HepG2 (cell line): ENCODE results near the gene CCN2. TPM values are rescaled to one million over a fixed set of nuclear protein-coding genes. Genes with fewer than 3 reads are reported as not detected.

Experiments used
- ATF7 ChIP-seq, 2 experiments: fragments of 450-650 bp in 1 of 2; sonication (generic) in 1 of 2; formaldehyde crosslinking in 1 of 2; IDR thresholded peaks; 2 replicates each; pipeline versions ENCODE4 v1.4.0 to v1.6.1; 2016 to 2020; ENCODE audit warnings: antibody characterized with exemption in 1 of 2, mild to moderate bottlenecking in 1 of 2, missing genetic modification reagents in 1 of 2
- DNMT3B ChIP-seq: conservative IDR thresholded peaks from 2 replicates; pipeline ENCODE4 v1.6.1; 2016; ENCODE audit warnings: missing biosample characterization, control low read depth
- EEA1 ChIP-seq: sonication (generic); formaldehyde crosslinking; IDR thresholded peaks from 2 replicates; pipeline ENCODE4 v1.5.1; 2020; ENCODE audit warnings: mild to moderate bottlenecking, missing genetic modification reagents, borderline replicate concordance
- GFI1 ChIP-seq: sonication (generic); formaldehyde crosslinking; IDR thresholded peaks from 2 replicates; pipeline ENCODE4 v1.5.0; 2020; ENCODE audit warnings: missing genetic modification reagents, mild to moderate bottlenecking, borderline replicate concordance
- IKZF1 ChIP-seq: fragments of 450-650 bp; IDR thresholded peaks from 2 replicates; pipeline ENCODE4 v1.7.1; 2016
- KLF16 ChIP-seq, 2 experiments: sonication (generic) in 1 of 2; formaldehyde crosslinking in 1 of 2; IDR thresholded peaks; 2 replicates each; pipeline versions ENCODE4 v1.6.1 to v1.8.0; 2016 to 2023; ENCODE audit warnings: missing genetic modification reagents in 2 of 2, missing compliant biosample characterization in 1 of 2
- MAFK ChIP-seq, 2 experiments: IDR thresholded peaks in 1 of 2; conservative IDR thresholded peaks in 1 of 2; 2 replicates each; pipeline ENCODE4 v1.6.1; 2011; ENCODE audit warnings: improper control_type of control experiment in 2 of 2, low read length in 2 of 2
- MTF1 ChIP-seq: sonication (generic); formaldehyde crosslinking; IDR thresholded peaks from 2 replicates; pipeline ENCODE4 v1.5.0; 2020; ENCODE audit warnings: missing genetic modification reagents
- NR3C1 ChIP-seq: sonication (generic); formaldehyde crosslinking; IDR thresholded peaks from 2 replicates; pipeline ENCODE4 v1.4.0; 2020; ENCODE audit warnings: missing genetic modification reagents
- PCBP2 ChIP-seq: fragments of 200-400 bp; formaldehyde crosslinking; optimal IDR thresholded peaks from 2 replicates; pipeline ENCODE3; 2018; ENCODE audit warnings: low read length, low read depth; ENCODE audit not compliant: poor library complexity, severe bottlenecking
- REL ChIP-seq: sonication (generic); formaldehyde crosslinking; conservative IDR thresholded peaks from 2 replicates; pipeline ENCODE4 v1.8.0; 2022; ENCODE audit warnings: mild to moderate bottlenecking, missing genetic modification reagents, moderate library complexity
- ZNF282 ChIP-seq: fragments of 450-650 bp; IDR thresholded peaks from 2 replicates; pipeline ENCODE4 v1.6.1; 2018; ENCODE audit not compliant: partially characterized antibody
- ZNF33B ChIP-seq: sonication (generic); formaldehyde crosslinking; IDR thresholded peaks from 2 replicates; pipeline ENCODE4 v1.5.1; 2020; ENCODE audit warnings: mild to moderate bottlenecking, missing genetic modification reagents
- ZNF484 ChIP-seq: sonication (generic); formaldehyde crosslinking; IDR thresholded peaks from 2 replicates; pipeline ENCODE4 v1.5.1; 2020; ENCODE audit warnings: mild to moderate bottlenecking, low read depth, missing genetic modification reagents, borderline replicate concordance
- ZNF777 ChIP-seq: sonication (generic); formaldehyde crosslinking; IDR thresholded peaks from 2 replicates; pipeline ENCODE4 v1.4.0; 2020; ENCODE audit warnings: missing genetic modification reagents
- polyA plus RNA-seq, 8 experiments: library from polyadenylated mRNA; depleted of rRNA in 3 of 8; stranded (reverse) in 7 of 8; unstranded in 1 of 8; fragments of >200 nt; fragmentation: Illumina TruSeq in 4 of 8; extraction: Trizol in 4 of 8; gene quantifications; 2 replicates each; pipeline versions ENCODE4 v1.2.1 to v1.2.3, GENCODE V29; 2011 to 2016; ENCODE audit warnings: low read depth in 4 of 8, missing spikeins in 1 of 8, mixed read lengths in 1 of 8; ENCODE audit not compliant: insufficient read depth in 1 of 8
- total RNA-seq, 5 experiments: library from RNA; depleted of rRNA; stranded (reverse); fragments of >200 nt; fragmentation: Illumina TruSeq; extraction: Trizol; gene quantifications; 2 replicates each; pipeline ENCODE4 v1.2.3, GENCODE V29; 2016; ENCODE audit warnings: low read depth in 1 of 5
- TF ChIP-seq, protein P1 (sequence below): sonication (generic); formaldehyde crosslinking; IDR thresholded peaks from 2 replicates; pipeline ENCODE4 v1.4.0; 2020; ENCODE audit warnings: mild to moderate bottlenecking, missing genetic modification reagents
- TF ChIP-seq, protein P2 (sequence below): sonication (generic); formaldehyde crosslinking; IDR thresholded peaks from 2 replicates; pipeline ENCODE4 v1.4.0; 2020; ENCODE audit warnings: low read depth, mild to moderate bottlenecking, missing genetic modification reagents
- TF ChIP-seq, protein P3 (sequence below): fragments of 450-650 bp; IDR thresholded peaks from 2 replicates; pipeline ENCODE4 v1.6.1; 2016
- TF ChIP-seq, protein P4 (sequence below): sonication (generic); formaldehyde crosslinking; IDR thresholded peaks from 2 replicates; pipeline ENCODE4 v1.4.0; 2020; ENCODE audit warnings: low read depth, mild to moderate bottlenecking, missing genetic modification reagents
- TF ChIP-seq, protein P5 (sequence below): fragments of 450-650 bp; IDR thresholded peaks from 2 replicates; pipeline ENCODE4 v1.6.1; 2017; ENCODE audit warnings: mild to moderate bottlenecking

CCN2 gene
- total and polyA plus RNA-seq, 2 of the 13 experiments (the other 11 are each of a cell fraction or from before 2014, with no cell fraction given), result 34.7 to 316 TPM

DNA sequence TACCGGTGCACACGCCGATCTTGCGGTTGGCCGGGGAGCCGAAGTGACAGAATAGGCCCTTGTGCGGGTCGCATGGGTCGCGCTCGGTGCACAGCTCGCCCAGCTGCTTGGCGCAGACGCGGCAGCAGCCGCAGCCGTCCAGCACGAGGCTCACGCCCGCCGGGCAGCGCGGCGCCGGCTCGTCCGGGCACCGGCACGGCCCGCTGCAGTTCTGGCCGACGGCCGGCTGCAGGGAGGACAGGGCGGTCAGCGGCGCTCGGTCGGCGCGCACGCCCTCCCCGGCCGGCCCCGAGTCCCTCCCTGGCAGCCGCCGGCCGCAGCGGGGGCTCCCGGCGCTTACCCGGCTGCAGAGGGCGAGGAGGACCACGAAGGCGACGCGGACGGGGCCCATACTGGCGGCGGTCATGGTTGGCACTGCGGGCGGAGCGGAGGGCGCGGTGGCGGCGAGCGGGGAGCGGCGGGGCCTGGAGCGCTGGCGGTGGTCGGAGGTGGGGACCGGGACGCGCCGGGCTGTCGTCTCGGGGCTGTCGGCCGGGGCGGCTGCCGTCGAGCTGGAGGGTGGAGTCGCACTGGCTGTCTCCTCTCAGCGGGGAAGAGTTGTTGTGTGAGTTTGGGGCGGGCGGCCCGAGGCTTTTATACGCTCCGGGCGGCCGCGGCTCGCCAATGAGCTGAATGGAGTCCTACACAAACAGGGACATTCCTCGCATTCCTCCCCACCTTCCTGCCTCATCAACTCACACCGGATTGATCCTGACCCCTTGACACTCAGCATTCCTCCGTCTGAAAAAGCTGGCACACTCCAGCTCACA lies at the start of gene CCN2 (continued):
- TF ChIP-seq, protein P1, sequence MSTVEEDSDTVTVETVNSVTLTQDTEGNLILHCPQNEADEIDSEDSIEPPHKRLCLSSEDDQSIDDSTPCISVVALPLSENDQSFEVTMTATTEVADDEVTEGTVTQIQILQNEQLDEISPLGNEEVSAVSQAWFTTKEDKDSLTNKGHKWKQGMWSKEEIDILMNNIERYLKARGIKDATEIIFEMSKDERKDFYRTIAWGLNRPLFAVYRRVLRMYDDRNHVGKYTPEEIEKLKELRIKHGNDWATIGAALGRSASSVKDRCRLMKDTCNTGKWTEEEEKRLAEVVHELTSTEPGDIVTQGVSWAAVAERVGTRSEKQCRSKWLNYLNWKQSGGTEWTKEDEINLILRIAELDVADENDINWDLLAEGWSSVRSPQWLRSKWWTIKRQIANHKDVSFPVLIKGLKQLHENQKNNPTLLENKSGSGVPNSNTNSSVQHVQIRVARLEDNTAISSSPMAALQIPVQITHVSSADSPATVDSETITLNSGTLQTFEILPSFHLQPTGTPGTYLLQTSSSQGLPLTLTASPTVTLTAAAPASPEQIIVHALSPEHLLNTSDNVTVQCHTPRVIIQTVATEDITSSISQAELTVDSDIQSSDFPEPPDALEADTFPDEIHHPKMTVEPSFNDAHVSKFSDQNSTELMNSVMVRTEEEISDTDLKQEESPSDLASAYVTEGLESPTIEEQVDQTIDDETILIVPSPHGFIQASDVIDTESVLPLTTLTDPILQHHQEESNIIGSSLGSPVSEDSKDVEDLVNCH (CRISPR knock-in tag), result no peak
- TF ChIP-seq ZNF282 (no peak), DNMT3B (CRISPR knock-in tag) (peak; percentile 81), EEA1 (CRISPR knock-in tag) (no peak), ZNF33B (CRISPR knock-in tag) (no peak), PCBP2 (no peak), ATF7 (IDR thresholded peaks at IDR 0.05) (no peak), ATF7 (CRISPR knock-in tag; IDR thresholded peaks at IDR 0.05) (no peak; the same call in 1 of the 2 replicates), KLF16 (CRISPR knock-in tag; IDR thresholded peaks at IDR 0.05) (peak in 1 of 2 experiments; percentile 79; a peak in 1 of 4 replicates), IKZF1 (no peak), REL (CRISPR knock-in tag) (no peak; the same call in 1 of the 2 replicates), MTF1 (CRISPR knock-in tag) (peak; percentile 85), ZNF777 (CRISPR knock-in tag) (peak; percentile 100), MAFK (conservative IDR thresholded peaks at IDR 0.05 in 1 of 2, IDR thresholded peaks at IDR 0.05 in 1 of 2; ENCODE audit: low read length in 2 of 2) (peak; percentile 20 to 52; a peak in 2 of 4 replicates), GFI1 (CRISPR knock-in tag) (peak; percentile 97), NR3C1 (CRISPR knock-in tag) (no peak), ZNF484 (peak; percentile 34; the same call in 1 of the 2 replicates)
- TF ChIP-seq, protein P2, sequence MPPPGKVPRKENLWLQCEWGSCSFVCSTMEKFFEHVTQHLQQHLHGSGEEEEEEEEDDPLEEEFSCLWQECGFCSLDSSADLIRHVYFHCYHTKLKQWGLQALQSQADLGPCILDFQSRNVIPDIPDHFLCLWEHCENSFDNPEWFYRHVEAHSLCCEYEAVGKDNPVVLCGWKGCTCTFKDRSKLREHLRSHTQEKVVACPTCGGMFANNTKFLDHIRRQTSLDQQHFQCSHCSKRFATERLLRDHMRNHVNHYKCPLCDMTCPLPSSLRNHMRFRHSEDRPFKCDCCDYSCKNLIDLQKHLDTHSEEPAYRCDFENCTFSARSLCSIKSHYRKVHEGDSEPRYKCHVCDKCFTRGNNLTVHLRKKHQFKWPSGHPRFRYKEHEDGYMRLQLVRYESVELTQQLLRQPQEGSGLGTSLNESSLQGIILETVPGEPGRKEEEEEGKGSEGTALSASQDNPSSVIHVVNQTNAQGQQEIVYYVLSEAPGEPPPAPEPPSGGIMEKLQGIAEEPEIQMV, result peak; percentile 87
- TF ChIP-seq, protein P3, sequence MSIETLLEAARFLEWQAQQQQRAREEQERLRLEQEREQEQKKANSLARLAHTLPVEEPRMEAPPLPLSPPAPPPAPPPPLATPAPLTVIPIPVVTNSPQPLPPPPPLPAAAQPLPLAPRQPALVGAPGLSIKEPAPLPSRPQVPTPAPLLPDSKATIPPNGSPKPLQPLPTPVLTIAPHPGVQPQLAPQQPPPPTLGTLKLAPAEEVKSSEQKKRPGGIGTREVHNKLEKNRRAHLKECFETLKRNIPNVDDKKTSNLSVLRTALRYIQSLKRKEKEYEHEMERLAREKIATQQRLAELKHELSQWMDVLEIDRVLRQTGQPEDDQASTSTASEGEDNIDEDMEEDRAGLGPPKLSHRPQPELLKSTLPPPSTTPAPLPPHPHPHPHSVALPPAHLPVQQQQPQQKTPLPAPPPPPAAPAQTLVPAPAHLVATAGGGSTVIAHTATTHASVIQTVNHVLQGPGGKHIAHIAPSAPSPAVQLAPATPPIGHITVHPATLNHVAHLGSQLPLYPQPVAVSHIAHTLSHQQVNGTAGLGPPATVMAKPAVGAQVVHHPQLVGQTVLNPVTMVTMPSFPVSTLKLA, result peak; percentile 49; the same call in 1 of the 2 replicates
- TF ChIP-seq, protein P4, sequence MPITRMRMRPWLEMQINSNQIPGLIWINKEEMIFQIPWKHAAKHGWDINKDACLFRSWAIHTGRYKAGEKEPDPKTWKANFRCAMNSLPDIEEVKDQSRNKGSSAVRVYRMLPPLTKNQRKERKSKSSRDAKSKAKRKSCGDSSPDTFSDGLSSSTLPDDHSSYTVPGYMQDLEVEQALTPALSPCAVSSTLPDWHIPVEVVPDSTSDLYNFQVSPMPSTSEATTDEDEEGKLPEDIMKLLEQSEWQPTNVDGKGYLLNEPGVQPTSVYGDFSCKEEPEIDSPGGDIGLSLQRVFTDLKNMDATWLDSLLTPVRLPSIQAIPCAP (CRISPR knock-in tag), result 0 out of 2 replicates have a peak, but pooled peaks have one; percentile 46
- TF ChIP-seq, protein P5, sequence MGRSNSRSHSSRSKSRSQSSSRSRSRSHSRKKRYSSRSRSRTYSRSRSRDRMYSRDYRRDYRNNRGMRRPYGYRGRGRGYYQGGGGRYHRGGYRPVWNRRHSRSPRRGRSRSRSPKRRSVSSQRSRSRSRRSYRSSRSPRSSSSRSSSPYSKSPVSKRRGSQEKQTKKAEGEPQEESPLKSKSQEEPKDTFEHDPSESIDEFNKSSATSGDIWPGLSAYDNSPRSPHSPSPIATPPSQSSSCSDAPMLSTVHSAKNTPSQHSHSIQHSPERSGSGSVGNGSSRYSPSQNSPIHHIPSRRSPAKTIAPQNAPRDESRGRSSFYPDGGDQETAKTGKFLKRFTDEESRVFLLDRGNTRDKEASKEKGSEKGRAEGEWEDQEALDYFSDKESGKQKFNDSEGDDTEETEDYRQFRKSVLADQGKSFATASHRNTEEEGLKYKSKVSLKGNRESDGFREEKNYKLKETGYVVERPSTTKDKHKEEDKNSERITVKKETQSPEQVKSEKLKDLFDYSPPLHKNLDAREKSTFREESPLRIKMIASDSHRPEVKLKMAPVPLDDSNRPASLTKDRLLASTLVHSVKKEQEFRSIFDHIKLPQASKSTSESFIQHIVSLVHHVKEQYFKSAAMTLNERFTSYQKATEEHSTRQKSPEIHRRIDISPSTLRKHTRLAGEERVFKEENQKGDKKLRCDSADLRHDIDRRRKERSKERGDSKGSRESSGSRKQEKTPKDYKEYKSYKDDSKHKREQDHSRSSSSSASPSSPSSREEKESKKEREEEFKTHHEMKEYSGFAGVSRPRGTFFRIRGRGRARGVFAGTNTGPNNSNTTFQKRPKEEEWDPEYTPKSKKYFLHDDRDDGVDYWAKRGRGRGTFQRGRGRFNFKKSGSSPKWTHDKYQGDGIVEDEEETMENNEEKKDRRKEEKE, result no peak
